ENCODE data around the gene STAC3. TPM values are rescaled to one million over a fixed set of nuclear protein-coding genes. Genes with fewer than 3 reads are reported as not detected.

STAC3 gene
- total RNA-seq, 1 donor from 2014 or later = 4.6 TPM

- ATAC-seq (ENCODE audit: low read depth) = no peak
- Mint-ChIP-seq H3K4me1 (peaks cover 74% of the 10 kb centered on the region), H3K4me3 (no peak overlapping the region), H3K36me3 (ENCODE audit: low read depth) (no peaks in the 10 kb centered on the region), H3K27ac (no peak overlapping the region), H3K9me3 (no peaks in the 10 kb centered on the region), H3K27me3 (peaks cover 49% of the 10 kb centered on the region)
- no peak for DNase-seq
- ChIA-PET CTCF (interaction anchor here (8.8 kb wide), 1 partner anchor 16 kb away, joined by 390 read pairs; the partner anchor contains the start of gene SHMT2), POLR2A (interaction anchor here (7.4 to 8.9 kb wide), 2 partner anchors 11 to 20 kb away, joined by 65 to 175 read pairs; partner anchors contain the start of gene SHMT2)
- TF ChIP-seq CTCF (IDR thresholded peaks at IDR 0.05) = no peak
- intact Hi-C loops (cut with micrococcal nuclease) = no loop called here
Measured at GRCh38 chr12:57219205-57219992, 31.6 kb downstream of the STAC3 start.

GRCh38 chr12:57218030-57218853, 32.7 kb downstream of the STAC3 start:
- no peak for TF ChIP-seq CTCF (IDR thresholded peaks at IDR 0.05)
- ATAC-seq (ENCODE audit: low read depth) (no peak), DNase-seq (no peak)
- H3K27me3 Mint-ChIP-seq = peaks cover 49% of the 10 kb centered on the region
- no peaks in the 10 kb centered on the region for H3K9me3 Mint-ChIP-seq
- H3K4me1 Mint-ChIP-seq = peaks cover 78% of the 10 kb centered on the region
- H3K27ac Mint-ChIP-seq = peak overlapping the region; percentile 66
- peak overlapping the region; percentile 86 for H3K4me3 Mint-ChIP-seq
- no peaks in the 10 kb centered on the region for H3K36me3 Mint-ChIP-seq (ENCODE audit: low read depth)
- intact Hi-C loops (cut with micrococcal nuclease) = no loop called here
- ChIA-PET CTCF (interaction anchor here (8.8 kb wide), 1 partner anchor 18 kb away, joined by 390 read pairs; the partner anchor contains the start of gene SHMT2), POLR2A (interaction anchor here (0.6 to 8.9 kb wide), 5 partner anchors 12 to 262 kb away, joined by 3 to 175 read pairs (median 4); partner anchors contain the start of genes ARHGAP9 and SHMT2)

- Mint-ChIP-seq H3K4me1 (peaks cover 73% of the 10 kb centered on the region), H3K27ac (peak overlapping the region; percentile 79), H3K27me3 (peaks cover 42% of the 10 kb centered on the region), H3K9me3 (no peaks in the 10 kb centered on the region), H3K36me3 (ENCODE audit: low read depth) (no peaks in the 10 kb centered on the region), H3K4me3 (peak overlapping the region; percentile 86)
- ChIA-PET CTCF (interaction anchor here (8.8 kb wide), 1 partner anchor 19 kb away, joined by 390 read pairs; the partner anchor contains the start of gene SHMT2), POLR2A (interaction anchor here (0.6 to 8.9 kb wide), 6 partner anchors 9 to 263 kb away, joined by 3 to 175 read pairs (median 7); partner anchors contain the start of genes ARHGAP9 and SHMT2)
- DNase-seq (no peak), ATAC-seq (ENCODE audit: low read depth) (peak; percentile 3)
- intact Hi-C loops (cut with micrococcal nuclease) = loop anchor here (1.0 kb wide), 2 partner anchors 8 to 12 kb away; partner anchors contain the start of gene SHMT2
- TF ChIP-seq CTCF (IDR thresholded peaks at IDR 0.05) = no peak
Measured at GRCh38 chr12:57216921-57217879, 33.8 kb downstream of the STAC3 start.

- Mint-ChIP-seq H3K4me1 (peaks cover 66% of the 10 kb centered on the region), H3K9me3 (no peaks in the 10 kb centered on the region), H3K27me3 (peaks cover 33% of the 10 kb centered on the region), H3K27ac (peak within 1 kb of the TSS; percentile 81), H3K36me3 (ENCODE audit: low read depth) (no peaks in the 10 kb centered on the region), H3K4me3 (peak within 1 kb of the TSS; percentile 86)
- ChIA-PET POLR2A (interaction anchor here (0.6 to 8.9 kb wide), 5 partner anchors 9 to 31 kb away, joined by 3 to 175 read pairs (median 10); partner anchors contain the start of gene SHMT2), CTCF (interaction anchor here (2.4 to 8.8 kb wide), 2 partner anchors 8 to 20 kb away, joined by 14 to 390 read pairs; partner anchors contain the start of gene SHMT2)
- ATAC-seq (ENCODE audit: low read depth) (peak; percentile 47), DNase-seq (peak; percentile 67)
- intact Hi-C loops (cut with micrococcal nuclease) = loop anchor here (1.0 kb wide), 1 partner anchor 13 kb away; the partner anchor contains the start of gene SHMT2
- TF ChIP-seq CTCF (IDR thresholded peaks at IDR 0.05) = no peak
Measured at GRCh38 chr12:57216014-57216911, 34.7 kb downstream of the STAC3 start, which contains the start of gene NXPH4. TSS of gene NXPH4 (plus strand) at chr12:57216794. CDS start at chr12:57216970, 176 bp downstream.
